Measurements from ENCODE around the gene TMEM14A.
"Not testable (repeated sequence)": the region's sequence is repeated elsewhere in the genome, so short reads cannot be mapped to it uniquely, and the experiment has no call there.

Gene TMEM14A

DNA sequence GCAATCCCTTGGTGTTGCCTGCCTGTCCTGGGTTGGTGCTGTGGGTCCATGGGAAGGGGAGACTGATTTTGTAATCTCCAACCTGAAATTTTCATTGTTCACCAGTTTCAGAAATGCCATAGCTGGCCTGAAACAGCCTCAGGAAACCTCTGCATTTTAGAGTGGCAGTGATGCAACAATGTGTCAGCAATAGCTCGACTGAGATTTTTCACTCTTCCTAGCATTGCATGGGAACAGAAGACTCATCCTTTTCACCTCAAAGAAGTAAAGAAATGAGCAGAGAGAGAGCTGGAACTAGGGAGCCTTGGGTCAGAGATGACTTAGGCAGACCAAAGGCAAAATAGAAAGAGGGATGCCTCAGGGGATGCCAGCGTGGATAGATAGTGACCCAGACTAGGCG, 23.7 kb upstream of the TMEM14A start:
- H3K4me1 Mint-ChIP-seq: peaks cover 7% of the 10 kb centered on the region
- H3K9me3 Mint-ChIP-seq: no peaks in the 10 kb centered on the region
- H3K27ac Mint-ChIP-seq: no peak overlapping the region
- no peak overlapping the region for H3K4me3 Mint-ChIP-seq
- no peaks in the 10 kb centered on the region for H3K36me3 Mint-ChIP-seq
- H3K27me3 Mint-ChIP-seq: no peaks in the 10 kb centered on the region

DNA sequence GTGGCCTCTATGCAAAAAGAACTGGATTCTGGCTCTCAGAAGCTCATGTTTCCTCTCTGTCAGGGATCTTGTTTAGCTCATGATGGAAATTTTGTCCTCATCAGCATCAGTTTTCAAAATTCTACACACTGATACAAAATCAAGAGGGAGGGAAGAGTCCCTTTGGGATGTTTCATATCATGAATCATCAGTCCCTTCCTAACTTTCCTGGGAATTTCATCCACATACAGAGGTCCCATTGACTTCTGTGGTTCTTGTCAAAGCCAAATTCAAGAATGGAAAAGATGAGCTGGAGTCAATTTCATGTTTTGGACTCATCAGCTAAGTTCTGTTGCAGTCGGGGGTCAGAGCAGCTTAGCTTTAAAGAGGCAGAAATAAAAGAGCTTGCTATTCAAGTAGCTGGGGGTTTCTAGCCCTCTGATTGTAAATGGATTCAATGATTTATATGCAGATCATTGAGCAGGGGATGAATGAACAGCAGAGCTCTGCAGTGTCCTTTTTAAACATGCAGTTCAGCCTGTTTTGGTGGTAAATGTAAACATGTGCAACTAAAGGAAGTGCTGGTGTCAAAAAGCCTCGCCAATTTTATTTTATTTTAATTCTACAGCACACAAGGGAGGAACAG, 21.3 kb upstream of the TMEM14A start:
- no peaks in the 10 kb centered on the region for H3K9me3 Mint-ChIP-seq
- H3K36me3 Mint-ChIP-seq: no peaks in the 10 kb centered on the region
- no peak overlapping the region for H3K27ac Mint-ChIP-seq
- peaks cover 6% of the 10 kb centered on the region for H3K27me3 Mint-ChIP-seq
- H3K4me1 Mint-ChIP-seq: peaks cover 8% of the 10 kb centered on the region
- H3K4me3 Mint-ChIP-seq: no peak overlapping the region

DNA sequence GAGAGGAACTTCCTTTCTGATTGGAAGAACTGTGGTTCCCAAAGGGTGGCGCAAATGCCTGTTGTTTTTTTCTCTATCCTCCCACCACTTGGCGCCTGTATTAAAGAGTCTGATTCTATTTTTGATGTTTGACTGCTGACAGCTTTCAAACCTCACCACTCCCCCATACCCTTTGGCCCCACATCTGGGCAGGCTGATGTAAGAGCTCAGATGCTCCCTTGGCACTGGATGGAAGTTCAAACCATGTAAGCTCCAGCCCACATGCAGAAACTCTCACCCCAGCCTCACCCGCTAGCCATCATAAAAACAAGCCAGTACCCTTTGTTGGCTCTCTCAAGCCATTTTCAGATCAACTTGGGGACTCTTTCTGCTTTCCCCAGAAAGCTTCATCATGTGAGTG, 20.0 kb upstream of the TMEM14A start:
- Mint-ChIP-seq H3K27me3 (peaks cover 6% of the 10 kb centered on the region), H3K36me3 (no peaks in the 10 kb centered on the region), H3K27ac (no peak overlapping the region), H3K9me3 (no peaks in the 10 kb centered on the region), H3K4me1 (peaks cover 8% of the 10 kb centered on the region), H3K4me3 (no peak overlapping the region)

DNA sequence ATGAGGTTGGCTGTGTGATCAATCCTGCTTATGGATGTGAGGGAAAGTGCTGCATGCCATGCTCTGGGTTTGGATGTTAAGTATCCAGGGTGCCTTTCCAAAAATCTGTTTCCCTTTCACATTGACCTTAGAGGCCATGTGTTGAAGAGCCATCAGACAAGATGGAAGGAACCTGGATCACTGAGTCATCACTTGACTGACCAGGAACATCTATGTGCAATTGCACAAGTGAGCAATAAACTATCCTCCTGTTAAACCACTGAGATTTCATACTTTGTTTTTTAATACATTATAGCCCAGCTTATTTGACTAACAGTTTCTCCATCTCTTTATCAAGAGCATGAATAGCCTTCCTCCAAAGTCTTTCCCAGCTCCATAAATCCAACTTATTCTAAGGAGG, 17.8 kb upstream of the TMEM14A start:
- H3K4me1 Mint-ChIP-seq: peaks cover 8% of the 10 kb centered on the region
- H3K27me3 Mint-ChIP-seq: peaks cover 7% of the 10 kb centered on the region
- no peaks in the 10 kb centered on the region for H3K9me3 Mint-ChIP-seq
- no peak overlapping the region for H3K27ac Mint-ChIP-seq
- H3K4me3 Mint-ChIP-seq: no peak overlapping the region
- H3K36me3 Mint-ChIP-seq: no peaks in the 10 kb centered on the region

- Mint-ChIP-seq H3K4me1 (peaks cover 8% of the 10 kb centered on the region), H3K9me3 (no peaks in the 10 kb centered on the region), H3K27me3 (peaks cover 7% of the 10 kb centered on the region), H3K4me3 (no peak overlapping the region), H3K36me3 (no peaks in the 10 kb centered on the region), H3K27ac (no peak overlapping the region)
Measured at GRCh38 chr6:52654007-52654406, 16.9 kb upstream of the TMEM14A start.

- Mint-ChIP-seq H3K27me3 (peaks cover 7% of the 10 kb centered on the region), H3K4me3 (no peak overlapping the region), H3K4me1 (peaks cover 8% of the 10 kb centered on the region), H3K27ac (no peak overlapping the region), H3K9me3 (no peaks in the 10 kb centered on the region), H3K36me3 (no peaks in the 10 kb centered on the region)
Measured at GRCh38 chr6:52654592-52654991, 16.3 kb upstream of the TMEM14A start.

- not testable (repeated sequence) for H3K4me1 Mint-ChIP-seq, H3K27ac Mint-ChIP-seq, H3K36me3 Mint-ChIP-seq, H3K4me3 Mint-ChIP-seq, H3K27me3 Mint-ChIP-seq, H3K9me3 Mint-ChIP-seq
Measured at GRCh38 chr6:52655941-52656340, 15.0 kb upstream of the TMEM14A start.

GRCh38 chr6:52657870-52658269, 13.0 kb upstream of the TMEM14A start:
- no peaks in the 10 kb centered on the region for H3K36me3 Mint-ChIP-seq
- H3K4me3 Mint-ChIP-seq: no peak overlapping the region
- no peak overlapping the region for H3K27ac Mint-ChIP-seq
- H3K4me1 Mint-ChIP-seq: no peaks in the 10 kb centered on the region
- H3K9me3 Mint-ChIP-seq: no peaks in the 10 kb centered on the region
- peaks cover 7% of the 10 kb centered on the region for H3K27me3 Mint-ChIP-seq

GRCh38 chr6:52661551-52661950, 9.4 kb upstream of the TMEM14A start:
- Mint-ChIP-seq H3K4me3 (no peak overlapping the region), H3K4me1 (no peaks in the 10 kb centered on the region), H3K27me3 (peaks cover 1% of the 10 kb centered on the region), H3K27ac (no peak overlapping the region), H3K36me3 (no peaks in the 10 kb centered on the region), H3K9me3 (no peaks in the 10 kb centered on the region)

GRCh38 chr6:52662031-52662430, 8.9 kb upstream of the TMEM14A start:
- no peaks in the 10 kb centered on the region for H3K9me3 Mint-ChIP-seq
- no peaks in the 10 kb centered on the region for H3K4me1 Mint-ChIP-seq
- no peak overlapping the region for H3K27ac Mint-ChIP-seq
- peaks cover 1% of the 10 kb centered on the region for H3K27me3 Mint-ChIP-seq
- no peak overlapping the region for H3K4me3 Mint-ChIP-seq
- no peaks in the 10 kb centered on the region for H3K36me3 Mint-ChIP-seq

GRCh38 chr6:52663120-52663935, 7.6 kb upstream of the TMEM14A start:
- Mint-ChIP-seq H3K27ac (no peak overlapping the region), H3K4me3 (no peak overlapping the region), H3K4me1 (no peaks in the 10 kb centered on the region), H3K9me3 (no peaks in the 10 kb centered on the region), H3K36me3 (no peaks in the 10 kb centered on the region), H3K27me3 (no peaks in the 10 kb centered on the region)

- Mint-ChIP-seq H3K27me3 (no peaks in the 10 kb centered on the region), H3K4me3 (no peak overlapping the region), H3K9me3 (no peaks in the 10 kb centered on the region), H3K36me3 (no peaks in the 10 kb centered on the region), H3K27ac (no peak overlapping the region), H3K4me1 (no peaks in the 10 kb centered on the region)
Measured at GRCh38 chr6:52663936-52664185, 7.1 kb upstream of the TMEM14A start.

GRCh38 chr6:52664186-52664990, 6.5 kb upstream of the TMEM14A start:
- Mint-ChIP-seq H3K4me3 (no peak overlapping the region), H3K36me3 (no peaks in the 10 kb centered on the region), H3K27ac (no peak overlapping the region), H3K27me3 (no peaks in the 10 kb centered on the region), H3K9me3 (no peaks in the 10 kb centered on the region), H3K4me1 (no peaks in the 10 kb centered on the region)

GRCh38 chr6:52664991-52665686, 5.8 kb upstream of the TMEM14A start:
- no peaks in the 10 kb centered on the region for H3K9me3 Mint-ChIP-seq
- no peaks in the 10 kb centered on the region for H3K36me3 Mint-ChIP-seq
- H3K27me3 Mint-ChIP-seq: no peaks in the 10 kb centered on the region
- H3K27ac Mint-ChIP-seq: no peak overlapping the region
- H3K4me1 Mint-ChIP-seq: peaks cover 4% of the 10 kb centered on the region
- no peak overlapping the region for H3K4me3 Mint-ChIP-seq

DNA sequence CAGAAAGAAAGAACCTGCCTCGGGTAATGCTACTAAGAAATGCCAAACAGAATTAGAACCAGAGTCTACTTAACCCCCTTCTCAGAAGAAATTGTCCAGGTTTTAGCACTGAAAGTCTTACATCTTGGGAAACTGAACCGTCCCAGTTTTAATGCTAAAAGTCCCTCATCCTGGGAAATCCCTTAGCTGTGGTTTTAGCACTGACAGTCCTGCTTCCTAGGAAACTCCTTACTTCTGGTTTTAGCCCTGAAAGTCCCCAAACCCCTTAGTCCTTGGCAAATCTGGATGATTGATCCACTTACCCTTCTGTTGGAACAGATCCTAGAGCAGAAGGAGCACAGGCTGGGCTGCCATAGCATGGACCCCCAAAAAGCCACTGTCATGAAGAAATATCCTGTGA, 4.8 kb upstream of the TMEM14A start:
- Mint-ChIP-seq H3K27ac (no peak overlapping the region), H3K4me1 (peaks cover 10% of the 10 kb centered on the region), H3K4me3 (no peak overlapping the region), H3K27me3 (no peaks in the 10 kb centered on the region), H3K9me3 (no peaks in the 10 kb centered on the region), H3K36me3 (no peaks in the 10 kb centered on the region)

DNA sequence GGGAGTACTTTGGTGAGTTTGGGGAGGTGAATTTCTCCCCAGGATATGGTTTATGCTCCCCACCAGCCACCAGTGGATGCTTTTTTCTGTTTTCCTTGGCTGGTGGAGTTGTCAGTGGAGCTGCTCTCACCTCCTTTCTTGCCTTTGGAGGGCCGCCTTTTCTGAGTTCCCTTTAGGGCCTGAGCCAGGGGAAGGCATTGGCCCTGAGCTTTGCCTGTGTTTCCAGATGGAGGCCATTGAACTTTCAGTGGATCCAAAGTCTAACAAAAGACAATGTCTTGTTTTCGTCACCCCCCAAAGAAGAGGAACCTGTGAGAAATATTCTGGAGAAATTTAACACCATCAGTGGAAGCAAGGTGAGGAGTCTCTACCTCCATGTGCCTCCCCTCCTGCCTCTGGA, 4.4 kb upstream of the TMEM14A start:
- H3K27me3 Mint-ChIP-seq: no peaks in the 10 kb centered on the region
- H3K36me3 Mint-ChIP-seq: no peaks in the 10 kb centered on the region
- peaks cover 13% of the 10 kb centered on the region for H3K4me1 Mint-ChIP-seq
- no peak overlapping the region for H3K27ac Mint-ChIP-seq
- H3K4me3 Mint-ChIP-seq: no peak overlapping the region
- H3K9me3 Mint-ChIP-seq: no peaks in the 10 kb centered on the region

All from activated naive CD4-positive, alpha-beta T cell treated with anti-CD3 and anti-CD28 coated beads, Interleukin-2, amount 50 U/mL, for 24 hours (primary cell).